Kidney (tissue), 14 donors: ENCODE results near the gene SAGE1. TPM values are rescaled to one million over a fixed set of nuclear protein-coding genes. Genes with fewer than 3 reads are reported as not detected.

ENCODE experiments used
- DNase-seq, 5 donors: peaks; one replicate each; pipeline ENCODE4 v3.0.0-alpha.2; 2013 to 2020
- FAIRE-seq: peaks from 2 replicates; lab custom pipeline; 2012; peaks lifted over from hg19 to GRCh38; lab: Jason Lieb, UNC
- H3K27ac ChIP-seq, 2 donors: one replicate each; pipeline ENCODE4 v1.7.0; 2013; ENCODE audit warnings: low read depth in 2 of 2, low read length in 2 of 2, inconsistent platforms in 1 of 2
- H3K27me3 ChIP-seq: one replicate; pipeline ENCODE4 v1.7.1; 2013; ENCODE audit warnings: low read length, inconsistent platforms; ENCODE audit not compliant: control insufficient read depth, insufficient read depth
- H3K36me3 ChIP-seq, 3 donors: one replicate each; pipeline versions ENCODE4 v1.7.0 to v1.7.1; 2013; ENCODE audit warnings: low read length in 3 of 3, control low read depth in 1 of 3, inconsistent platforms in 1 of 3; ENCODE audit not compliant: insufficient read depth in 3 of 3, control insufficient read depth in 2 of 3
- H3K4me1 ChIP-seq, 3 donors: one replicate each; pipeline versions ENCODE4 v1.7.0 to v1.7.1; 2013; ENCODE audit warnings: low read length in 3 of 3, inconsistent platforms in 1 of 3, low read depth in 1 of 3; ENCODE audit not compliant: control insufficient read depth in 2 of 3, insufficient read depth in 2 of 3
- H3K4me3 ChIP-seq, 3 donors: one replicate each; pipeline versions ENCODE4 v1.7.0 to v1.8.1; 2013; ENCODE audit warnings: low read length in 3 of 3, control low read depth in 1 of 3, inconsistent platforms in 1 of 3
- H3K9ac ChIP-seq, 3 donors: one replicate each; pipeline versions ENCODE4 v1.7.0 to v1.7.1; 2013; ENCODE audit warnings: low read length in 3 of 3, control low read depth in 1 of 3, inconsistent platforms in 1 of 3
- H3K9me3 ChIP-seq, 3 donors: one replicate each; pipeline versions ENCODE4 v1.7.0 to v1.7.1; 2013; ENCODE audit warnings: low read length in 3 of 3, control low read depth in 1 of 3, inconsistent platforms in 1 of 3; ENCODE audit not compliant: control insufficient read depth in 2 of 3, insufficient read depth in 1 of 3
- intact Hi-C: fragments of 100-400 bp; cut with DNase I; formaldehyde crosslinking; loops from one replicate; pipeline ENCODE4 v1.11.1; 2022
- polyA plus RNA-seq: library from polyadenylated mRNA; stranded (reverse); fragments of 350-450 nt; fragmentation: Illumina TruSeq; extraction: RNeasy Lipid Tissue Mini Kit (QIAGEN cat#74804); gene quantifications from one replicate; pipeline ENCODE4 v1.2.3, GENCODE V29; 2014; ENCODE audit warnings: low read depth, low replicate concordance; ENCODE audit not compliant: insufficient read depth
- total RNA-seq: library from RNA; stranded (reverse); fragmentation: NEBNext Ultra II Directional; extraction: Animal tissue kit (Norgen Biotek cat#: 25700); gene quantifications from one replicate; pipeline ENCODE4 v1.2.1, GENCODE V29; 2021
- TF ChIP-seq, protein P1 (sequence below): IDR thresholded peaks from 3 replicates; pipeline ENCODE4 v1.5.1; 2012; ENCODE audit warnings: mild to moderate bottlenecking, moderate library complexity, borderline replicate concordance; ENCODE audit not compliant: insufficient read depth; ENCODE audit errors: extremely low read depth
- donor health status: control.
- donor health status: control.
- donor health status: control.
- donor health status: control.
- donor health status: control.
- donor health status: DM: yes; HTN: yes; CAD: no.
- donor health status: Normal renal cell carcinoma (clear cell type).

SAGE1 gene
- total and polyA plus RNA-seq, 2 donors from 2014 or later = not detected

DNA sequence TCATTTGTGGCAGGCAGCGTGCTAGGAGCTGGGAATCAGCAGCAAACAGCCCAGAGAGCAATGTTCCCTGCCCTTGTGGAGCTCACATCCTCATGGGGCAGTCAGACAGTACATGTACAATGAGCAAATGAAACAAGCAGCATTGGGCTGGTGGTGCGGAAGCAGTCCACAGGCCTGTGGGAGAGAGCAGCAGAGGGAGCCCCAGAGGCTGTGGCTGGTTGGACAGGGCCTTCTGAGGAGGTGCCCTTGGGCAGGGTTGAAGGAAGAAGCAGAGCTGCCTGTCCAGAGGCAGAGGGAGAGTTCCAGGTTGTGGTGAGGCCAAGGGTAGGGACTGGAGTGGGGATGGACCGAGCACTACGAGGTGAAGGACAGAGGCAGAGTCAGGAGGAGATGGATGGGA is 57.8 kb downstream of the SAGE1 start:
- FAIRE-seq = no peak
- intact Hi-C loops = no loop called here

More for the DNA sequence above, 57.8 kb downstream of the SAGE1 start:
- Histone ChIP-seq H3K4me3 (no peak overlapping the region), H3K9me3 (no peaks in the 10 kb centered on the region), H3K4me1 (no peaks in the 10 kb centered on the region), H3K27ac (no peak overlapping the region), H3K36me3 (no peaks in the 10 kb centered on the region), H3K27me3 (no peaks in the 10 kb centered on the region), H3K9ac (no peak overlapping the region)
- no peak for DNase-seq
- TF ChIP-seq, protein P1, sequence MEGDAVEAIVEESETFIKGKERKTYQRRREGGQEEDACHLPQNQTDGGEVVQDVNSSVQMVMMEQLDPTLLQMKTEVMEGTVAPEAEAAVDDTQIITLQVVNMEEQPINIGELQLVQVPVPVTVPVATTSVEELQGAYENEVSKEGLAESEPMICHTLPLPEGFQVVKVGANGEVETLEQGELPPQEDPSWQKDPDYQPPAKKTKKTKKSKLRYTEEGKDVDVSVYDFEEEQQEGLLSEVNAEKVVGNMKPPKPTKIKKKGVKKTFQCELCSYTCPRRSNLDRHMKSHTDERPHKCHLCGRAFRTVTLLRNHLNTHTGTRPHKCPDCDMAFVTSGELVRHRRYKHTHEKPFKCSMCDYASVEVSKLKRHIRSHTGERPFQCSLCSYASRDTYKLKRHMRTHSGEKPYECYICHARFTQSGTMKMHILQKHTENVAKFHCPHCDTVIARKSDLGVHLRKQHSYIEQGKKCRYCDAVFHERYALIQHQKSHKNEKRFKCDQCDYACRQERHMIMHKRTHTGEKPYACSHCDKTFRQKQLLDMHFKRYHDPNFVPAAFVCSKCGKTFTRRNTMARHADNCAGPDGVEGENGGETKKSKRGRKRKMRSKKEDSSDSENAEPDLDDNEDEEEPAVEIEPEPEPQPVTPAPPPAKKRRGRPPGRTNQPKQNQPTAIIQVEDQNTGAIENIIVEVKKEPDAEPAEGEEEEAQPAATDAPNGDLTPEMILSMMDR = no peak

Other genes starting within 250 kb of the SAGE1 start
- not detected for gene CT45A1, start 180.1 kb upstream of the SAGE1 start, total RNA-seq
- not detected for gene CT45A1, start 180.1 kb upstream of the SAGE1 start, polyA plus RNA-seq
- gene CT45A3, start 125.5 kb upstream of the SAGE1 start, total RNA-seq = not detected
- gene CT45A3, start 125.5 kb upstream of the SAGE1 start, polyA plus RNA-seq = not detected
- not detected for gene CT45A5, start 108.2 kb upstream of the SAGE1 start, total RNA-seq
- gene CT45A5, start 108.2 kb upstream of the SAGE1 start, polyA plus RNA-seq = not detected
- gene CT45A6, start 90.9 kb upstream of the SAGE1 start, total RNA-seq = not detected
- gene CT45A6, start 90.9 kb upstream of the SAGE1 start, polyA plus RNA-seq = not detected
- not detected for gene CT45A2, start 73.7 kb upstream of the SAGE1 start, total RNA-seq
- not detected for gene CT45A2, start 73.7 kb upstream of the SAGE1 start, polyA plus RNA-seq
- gene CT45A7, start 56.4 kb upstream of the SAGE1 start, total RNA-seq = not detected
- gene CT45A7, start 56.4 kb upstream of the SAGE1 start, polyA plus RNA-seq = not detected
- not detected for gene CT45A8, start 39.2 kb upstream of the SAGE1 start, total RNA-seq
- not detected for gene CT45A8, start 39.2 kb upstream of the SAGE1 start, polyA plus RNA-seq
- gene CT45A9, start 21.9 kb upstream of the SAGE1 start, total RNA-seq = not detected
- gene CT45A9, start 21.9 kb upstream of the SAGE1 start, polyA plus RNA-seq = not detected
- gene CT45A10, start 272 bp upstream of the SAGE1 start, total RNA-seq = not detected
- gene CT45A10, start 272 bp upstream of the SAGE1 start, polyA plus RNA-seq = not detected
- 30.9 TPM for gene MMGT1, start 80.3 kb downstream of the SAGE1 start, total RNA-seq
- gene MMGT1, start 80.3 kb downstream of the SAGE1 start, polyA plus RNA-seq = 15.3 TPM
- 14.1 TPM for gene SLC9A6, start 91.7 kb downstream of the SAGE1 start, total RNA-seq
- 7.2 TPM for gene SLC9A6, start 91.7 kb downstream of the SAGE1 start, polyA plus RNA-seq